Mesenchymal stem cell (in vitro differentiated cells and primary cell): ENCODE results near the gene NKAPL.

Experiments used
- DNase-seq: peaks from one replicate; pipeline ENCODE4 v3.0.0-alpha.2; 2013
- H2AFZ ChIP-seq: one replicate; pipeline ENCODE4 v1.6.1; 2013; ENCODE audit warnings: low read depth, mild to moderate bottlenecking, control low read depth, inconsistent platforms, low read length, moderate library complexity
- H2AK5ac ChIP-seq: 2 replicates; pipeline ENCODE4 v1.6.1; 2013; ENCODE audit warnings: low read length, moderate library complexity, mild to moderate bottlenecking, inconsistent platforms; ENCODE audit not compliant: severe bottlenecking
- H2BK120ac ChIP-seq: one replicate; pipeline ENCODE4 v1.6.1; 2013; ENCODE audit warnings: low read depth, mild to moderate bottlenecking, inconsistent platforms, low read length, moderate library complexity
- H2BK12ac ChIP-seq, 2 experiments: one replicate each; pipeline ENCODE4 v1.6.1; 2013; ENCODE audit warnings: inconsistent platforms in 2 of 2, low read length in 2 of 2, mild to moderate bottlenecking in 2 of 2, moderate library complexity in 2 of 2, control low read depth in 1 of 2
- H2BK15ac ChIP-seq: one replicate; pipeline ENCODE4 v1.6.1; 2013; ENCODE audit warnings: mild to moderate bottlenecking, low read depth, inconsistent platforms; ENCODE audit not compliant: poor library complexity, severe bottlenecking
- H2BK5ac ChIP-seq: 2 replicates; pipeline ENCODE4 v1.6.1; 2013; ENCODE audit warnings: low read depth, mild to moderate bottlenecking, low read length, control low read depth, inconsistent platforms; ENCODE audit not compliant: poor library complexity, severe bottlenecking
- H3K14ac ChIP-seq, 2 experiments: one replicate each; pipeline ENCODE4 v1.6.1; 2013; ENCODE audit warnings: inconsistent platforms in 2 of 2, low read length in 2 of 2, control low read depth in 1 of 2, mild to moderate bottlenecking in 1 of 2, moderate library complexity in 1 of 2
- H3K18ac ChIP-seq, 2 experiments: one replicate each; pipeline ENCODE4 v1.6.1; 2013; ENCODE audit warnings: inconsistent platforms in 2 of 2, low read length in 2 of 2, control low read depth in 1 of 2, low read depth in 1 of 2, mild to moderate bottlenecking in 1 of 2
- H3K23ac ChIP-seq, 2 experiments: one replicate each; pipeline ENCODE4 v1.6.1; 2013; ENCODE audit warnings: inconsistent platforms in 2 of 2, low read length in 2 of 2, mild to moderate bottlenecking in 2 of 2, moderate library complexity in 2 of 2, control low read depth in 1 of 2
- H3K27ac ChIP-seq: 2 replicates; pipeline ENCODE4 v1.5.1; 2013; ENCODE audit warnings: mild to moderate bottlenecking, moderate library complexity, low read length, control low read depth, inconsistent platforms; ENCODE audit not compliant: poor library complexity, severe bottlenecking
- H3K27me3 ChIP-seq, 2 experiments: 2 replicates each; pipeline versions ENCODE4 v1.6.1 to v1.7.0; 2013; ENCODE audit warnings: low read length in 2 of 2, mild to moderate bottlenecking in 2 of 2, moderate library complexity in 2 of 2, control low read depth in 1 of 2, inconsistent platforms in 1 of 2; ENCODE audit not compliant: control insufficient read depth in 1 of 2, insufficient read depth in 1 of 2
- H3K36me3 ChIP-seq, 2 experiments: 2 replicates each; pipeline versions ENCODE4 v1.6.1 to v1.7.0; 2013; ENCODE audit warnings: low read length in 2 of 2, control low read depth in 1 of 2, inconsistent platforms in 1 of 2, low read depth in 1 of 2, mild to moderate bottlenecking in 1 of 2; ENCODE audit not compliant: insufficient read depth in 2 of 2, control insufficient read depth in 1 of 2
- H3K4ac ChIP-seq, 2 experiments: one replicate each; pipeline ENCODE4 v1.6.1; 2013; ENCODE audit warnings: inconsistent platforms in 2 of 2, low read length in 2 of 2, mild to moderate bottlenecking in 2 of 2, moderate library complexity in 2 of 2, control low read depth in 1 of 2, low read depth in 1 of 2
- H3K4me1 ChIP-seq: 2 replicates; pipeline ENCODE4 v1.6.1; 2013; ENCODE audit warnings: low read depth, low read length, control low read depth; ENCODE audit not compliant: control insufficient read depth, insufficient read depth
- H3K4me2 ChIP-seq: 2 replicates; pipeline ENCODE4 v1.6.1; 2013; ENCODE audit warnings: low read length, mild to moderate bottlenecking, inconsistent platforms; ENCODE audit not compliant: poor library complexity, severe bottlenecking
- H3K4me3 ChIP-seq, 2 experiments: 2 replicates each; pipeline versions ENCODE4 v1.5.1 to v1.7.0; 2013; ENCODE audit warnings: low read length in 2 of 2, mild to moderate bottlenecking in 2 of 2, control low read depth in 1 of 2, low read depth in 1 of 2; ENCODE audit not compliant: insufficient read depth in 1 of 2
- H3K79me1 ChIP-seq: replicated peaks from 2 replicates; pipeline ENCODE4 v1.6.1; 2013; ENCODE audit warnings: mild to moderate bottlenecking, control low read depth, low read length, inconsistent platforms; ENCODE audit not compliant: poor library complexity, severe bottlenecking
- H3K9ac ChIP-seq: 2 replicates; pipeline ENCODE4 v1.7.0; 2013; ENCODE audit warnings: mild to moderate bottlenecking, low read length, moderate library complexity
- H3K9me3 ChIP-seq: 2 replicates; pipeline ENCODE4 v1.7.0; 2013; ENCODE audit warnings: mild to moderate bottlenecking, low read length; ENCODE audit not compliant: control insufficient read depth
- H4K8ac ChIP-seq: one replicate; pipeline ENCODE4 v1.6.1; 2013; ENCODE audit warnings: inconsistent platforms, mild to moderate bottlenecking, low read length, moderate library complexity
- H4K91ac ChIP-seq: one replicate; pipeline ENCODE4 v1.6.1; 2013; ENCODE audit warnings: mild to moderate bottlenecking, low read length, inconsistent platforms
- WGBS: methylation state at CpG from one replicate; pipeline ENCODE4 v1.1.7; 2013; ENCODE audit warnings: mixed read lengths; 5-methylcytosine and 5-hydroxymethylcytosine counted together

NKAPL gene

DNA sequence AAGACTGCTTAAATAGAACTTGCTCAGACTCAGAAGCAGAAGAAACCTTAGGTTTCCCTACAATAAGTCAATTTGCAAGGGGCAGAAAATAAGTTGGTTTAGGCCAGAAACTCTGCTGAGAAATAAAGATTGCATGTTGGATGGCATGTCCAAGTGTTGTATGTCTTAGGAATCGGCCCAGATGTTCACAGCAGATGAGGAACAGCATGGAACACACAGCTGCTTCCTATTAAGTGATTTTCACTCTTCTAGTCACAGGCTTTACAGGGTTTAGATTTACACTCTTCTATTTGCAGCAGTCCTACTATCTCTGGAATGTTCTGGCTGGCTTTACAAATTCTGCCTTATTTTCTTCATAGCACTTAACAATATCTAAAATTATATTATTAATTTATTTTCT, 10.2 kb upstream of the NKAPL start:
- WGBS: 94% methylated on average over 1 of the region's 1 CpG
- no peaks in the 10 kb centered on the region for H3K27me3 ChIP-seq
- no peak overlapping the region for H2BK15ac ChIP-seq
- H3K9me3 ChIP-seq: no peaks in the 10 kb centered on the region
- H2BK120ac ChIP-seq: no peak overlapping the region
- no peak overlapping the region for H3K18ac ChIP-seq
- no peak overlapping the region for H4K8ac ChIP-seq
- H3K23ac ChIP-seq: no peak overlapping the region
- no peak overlapping the region for H2AK5ac ChIP-seq
- peaks cover 26% of the 10 kb centered on the region for H3K79me1 ChIP-seq
- no peak overlapping the region for H3K4me2 ChIP-seq
- no peak overlapping the region for H3K9ac ChIP-seq
- H3K27ac ChIP-seq: no peak overlapping the region
- peaks cover 21 to 55% of the 10 kb centered on the region in 2 experiments for H3K36me3 ChIP-seq
- no peak overlapping the region for H3K14ac ChIP-seq
- no peak overlapping the region for H4K91ac ChIP-seq
- no peak overlapping the region for H2BK5ac ChIP-seq
- DNase-seq: no peak
- no peak overlapping the region for H2BK12ac ChIP-seq
- H2AFZ ChIP-seq: no peak overlapping the region
- H3K4me3 ChIP-seq: no peak overlapping the region
- H3K4me1 ChIP-seq: peaks cover 5% of the 10 kb centered on the region
- H3K4ac ChIP-seq: no peak overlapping the region

DNA sequence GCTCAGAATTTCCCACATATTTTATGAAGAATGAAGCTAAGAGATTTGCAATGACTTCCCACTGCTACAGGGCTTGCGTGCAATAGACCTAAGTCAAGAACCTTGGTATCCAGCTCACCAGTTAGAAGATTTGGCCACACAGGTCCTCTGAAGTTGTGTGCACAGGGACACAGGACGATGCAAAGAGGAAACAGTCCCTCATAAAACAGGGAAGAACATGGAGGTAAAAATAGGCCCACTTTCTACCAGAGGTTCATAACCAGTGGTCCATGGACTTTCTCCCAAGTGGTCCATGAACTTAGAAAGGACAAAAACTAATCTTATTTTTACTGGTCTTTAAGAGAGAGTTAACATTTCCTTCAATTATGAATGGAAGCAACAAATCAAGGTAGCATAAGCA, 8.3 kb upstream of the NKAPL start:
- peak overlapping the region; percentile 69 for H3K4me2 ChIP-seq
- H3K4me1 ChIP-seq: peaks cover 5% of the 10 kb centered on the region
- H3K9me3 ChIP-seq: no peaks in the 10 kb centered on the region
- no peak overlapping the region for H2AFZ ChIP-seq
- no peak overlapping the region for H4K8ac ChIP-seq
- peak overlapping the region in 1 of 2 experiments; percentile 93 for H3K4me3 ChIP-seq
- no peak overlapping the region for H3K4ac ChIP-seq
- no peak overlapping the region for H3K23ac ChIP-seq
- peaks cover 16 to 37% of the 10 kb centered on the region in 2 experiments for H3K36me3 ChIP-seq
- H2BK120ac ChIP-seq: no peak overlapping the region
- no peak overlapping the region for H4K91ac ChIP-seq
- no peak overlapping the region for H2BK12ac ChIP-seq
- no peak overlapping the region for H2BK15ac ChIP-seq
- H3K27me3 ChIP-seq: no peaks in the 10 kb centered on the region
- peaks cover 22% of the 10 kb centered on the region for H3K79me1 ChIP-seq
- H3K14ac ChIP-seq: no peak overlapping the region
- H2AK5ac ChIP-seq: no peak overlapping the region
- WGBS: 81% methylated on average over 2 of the region's 2 CpGs
- no peak for DNase-seq
- H2BK5ac ChIP-seq: no peak overlapping the region
- H3K18ac ChIP-seq: no peak overlapping the region
- no peak overlapping the region for H3K27ac ChIP-seq
- H3K9ac ChIP-seq: peak overlapping the region; percentile 93

DNA sequence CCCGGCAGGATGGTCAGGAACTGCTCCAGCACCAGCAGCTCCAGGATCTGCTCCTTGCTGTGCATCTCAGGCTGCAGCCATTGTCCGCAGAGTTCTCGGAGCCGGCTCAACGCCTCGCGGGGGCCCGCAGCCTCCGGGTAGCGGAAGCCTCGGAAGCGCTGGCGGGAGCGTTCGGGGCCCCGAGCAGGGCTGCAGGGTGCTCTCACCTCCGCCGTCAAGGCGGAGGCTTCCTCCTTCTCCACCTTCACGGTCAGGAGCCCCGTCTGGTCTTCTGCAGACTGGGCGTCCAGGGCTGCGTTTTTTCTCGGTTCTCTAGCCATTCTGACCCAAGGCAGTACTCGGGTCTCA, 7.5 kb upstream of the NKAPL start:
- Histone ChIP-seq H3K4me2 (peak overlapping the region; percentile 91), H3K27ac (peak overlapping the region; percentile 66), H3K4ac (peak overlapping the region; percentile 39 to 62), H4K8ac (peak overlapping the region; percentile 96), H2BK12ac (no peak overlapping the region), H3K18ac (peak overlapping the region; percentile 18 to 77), H3K9ac (peak overlapping the region; percentile 93), H3K79me1 (peaks cover 18% of the 10 kb centered on the region), H3K36me3 (peaks cover 7 to 28% of the 10 kb centered on the region in 2 experiments), H2AFZ (peak overlapping the region; percentile 97), H3K4me3 (peak overlapping the region; percentile 81 to 93), H3K14ac (no peak overlapping the region), H2BK5ac (no peak overlapping the region), H3K27me3 (no peaks in the 10 kb centered on the region), H2BK15ac (peak overlapping the region; percentile 40), H4K91ac (no peak overlapping the region), H3K23ac (peak overlapping the region in 1 of 2 experiments; percentile 62), H2BK120ac (no peak overlapping the region), H2AK5ac (no peak overlapping the region), H3K9me3 (no peaks in the 10 kb centered on the region), H3K4me1 (peaks cover 5% of the 10 kb centered on the region)
- DNase-seq: no peak
- under 1% methylated on average over 20 of the region's 25 CpGs for WGBS

DNA sequence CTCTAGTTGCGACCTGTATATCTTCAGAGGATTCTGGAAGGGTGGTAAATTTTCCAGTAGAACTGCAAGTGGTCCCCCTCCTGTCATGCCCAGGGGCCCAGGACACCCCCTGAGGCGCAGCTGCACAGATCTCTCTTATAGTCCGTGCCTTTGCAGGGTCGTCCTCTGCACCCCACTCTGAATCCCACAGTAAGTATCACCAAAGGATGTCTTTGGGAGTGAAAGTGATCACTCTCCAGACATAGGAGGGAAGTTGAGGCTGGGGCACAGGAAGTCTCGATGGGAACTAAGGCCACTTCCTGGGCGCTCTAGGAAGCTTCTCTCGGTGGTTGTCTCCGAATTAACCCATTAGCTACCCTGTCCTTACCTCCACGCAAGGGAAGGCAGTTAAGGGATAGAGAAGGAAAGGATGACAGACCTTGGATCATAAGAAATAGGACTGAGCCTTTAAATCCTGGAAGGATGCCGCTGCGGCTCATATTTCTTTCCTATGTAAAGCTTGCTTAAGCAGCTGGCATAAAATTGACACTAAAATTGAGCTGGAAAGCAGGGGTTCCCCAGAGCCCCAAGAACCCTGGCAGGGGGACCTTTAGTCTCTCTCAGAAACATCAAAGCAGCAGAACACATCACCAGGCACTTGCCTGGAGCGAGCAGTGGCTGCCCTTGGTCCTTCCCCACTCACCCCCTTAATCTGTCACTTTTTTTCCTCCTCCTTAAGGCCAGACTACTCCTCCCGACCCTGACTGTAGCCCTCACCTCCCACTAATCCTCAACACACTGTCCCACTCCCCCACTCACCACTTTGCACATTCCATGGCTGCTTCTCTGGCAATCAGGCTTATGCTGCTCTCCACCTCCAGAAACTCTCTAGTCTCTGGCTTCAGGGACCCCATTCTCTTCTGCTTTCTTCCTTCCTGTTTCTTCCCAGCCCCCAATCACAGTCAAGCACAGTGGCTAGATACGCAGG, 6.8 kb upstream of the NKAPL start, which contains the start of gene ZKSCAN4:
TSS of gene ZKSCAN4 (minus strand) at position 261 of the 967 bp plus-strand sequence. CDS start 289 bp downstream, outside the sequence.
- Histone ChIP-seq H3K18ac (peak within 1 kb of the TSS; percentile 78 to 92), H3K4ac (peak within 1 kb of the TSS; percentile 70 to 87), H2AFZ (peak within 1 kb of the TSS; percentile 97), H2BK15ac (peak within 1 kb of the TSS; percentile 53), H3K9me3 (no peaks in the 10 kb centered on the region), H3K4me3 (peak within 1 kb of the TSS; percentile 81 to 93), H4K91ac (peak within 1 kb of the TSS; percentile 19), H3K27me3 (no peaks in the 10 kb centered on the region), H3K9ac (peak within 1 kb of the TSS; percentile 93), H3K4me1 (peaks cover 5% of the 10 kb centered on the region), H3K14ac (no peak within 1 kb of the TSS), H2BK120ac (no peak within 1 kb of the TSS), H2AK5ac (no peak within 1 kb of the TSS), H2BK5ac (no peak within 1 kb of the TSS), H4K8ac (peak within 1 kb of the TSS; percentile 96), H3K36me3 (peaks cover 7 to 21% of the 10 kb centered on the region in 2 experiments), H3K4me2 (peak within 1 kb of the TSS; percentile 91), H3K79me1 (peaks cover 15% of the 10 kb centered on the region), H2BK12ac (no peak within 1 kb of the TSS), H3K27ac (peak within 1 kb of the TSS; percentile 66), H3K23ac (peak within 1 kb of the TSS in 1 of 2 experiments; percentile 62)
- 19% methylated on average over 7 of the region's 14 CpGs for WGBS
- DNase-seq: peak; percentile 91
